Measurements from ENCODE around the gene MRI1. TPM values are rescaled to one million over a fixed set of nuclear protein-coding genes. Genes with fewer than 3 reads are reported as not detected.
A peak's percentile ranks its signal among the peaks of the same experiment; 100 is the strongest.

MRI1 gene
- total and polyA plus RNA-seq, 4 donors, result 16.3 to 50.0 (median 17.7) TPM

- Histone ChIP-seq H3K4me3 (ENCODE audit: low read depth in 1 of 3, low read length in 3 of 3) (no peak overlapping the region), H3K27ac (ENCODE audit: low read depth in 1 of 2, low read length in 2 of 2) (no peak overlapping the region), H3K9me3 (ENCODE audit: control insufficient read depth in 4 of 4, low read length in 3 of 4) (no peaks in the 10 kb centered on the region), H3K4me1 (ENCODE audit: control insufficient read depth in 4 of 4, insufficient read depth in 4 of 4, low read length in 3 of 4) (peaks cover 3 to 10% (median 6%) of the 10 kb centered on the region in 4 donors), H3K36me3 (ENCODE audit: control insufficient read depth in 4 of 4, insufficient read depth in 3 of 4, low read depth in 1 of 4, low read length in 3 of 4) (no peaks in the 10 kb centered on the region), H3K9ac (ENCODE audit: low read depth in 1 of 2, low read length in 2 of 2) (no peak overlapping the region), H3K27me3 (ENCODE audit: control insufficient read depth in 4 of 4, insufficient read depth in 4 of 4, low read length in 3 of 4) (no peaks in the 10 kb centered on the region)
- DNase-seq (ENCODE audit: low spot score), result no peak
- no peak for TF ChIP-seq YY1 (IDR thresholded peaks at IDR 0.05)
- TF ChIP-seq FOXA2 (IDR thresholded peaks at IDR 0.05), result no peak
- TF ChIP-seq ZBTB33 (IDR thresholded peaks at IDR 0.05), result no peak
- TF ChIP-seq RXRA (IDR thresholded peaks at IDR 0.05), result no peak
- TF ChIP-seq HNF4G (IDR thresholded peaks at IDR 0.05), result no peak
These were observed 20.1 kb upstream of the MRI1 start for GRCh38 chr19:13744174-13744573.

GRCh38 chr19:13747098-13747453, 17.2 kb upstream of the MRI1 start:
- Histone ChIP-seq H3K36me3 (ENCODE audit: control insufficient read depth in 4 of 4, insufficient read depth in 3 of 4, low read depth in 1 of 4, low read length in 3 of 4) (peaks cover 0 to 6% (median 0%) of the 10 kb centered on the region in 4 donors), H3K9me3 (ENCODE audit: control insufficient read depth in 4 of 4, low read length in 3 of 4) (no peaks in the 10 kb centered on the region), H3K9ac (ENCODE audit: low read depth in 1 of 2, low read length in 2 of 2) (no peak overlapping the region), H3K27ac (ENCODE audit: low read depth in 1 of 2, low read length in 2 of 2) (peak overlapping the region in 1 of 2 donors; percentile 64), H3K27me3 (ENCODE audit: control insufficient read depth in 4 of 4, insufficient read depth in 4 of 4, low read length in 3 of 4) (no peaks in the 10 kb centered on the region), H3K4me3 (ENCODE audit: low read depth in 1 of 3, low read length in 3 of 3) (peak overlapping the region in 2 of 3 donors; percentile 83 to 97), H3K4me1 (ENCODE audit: control insufficient read depth in 4 of 4, insufficient read depth in 4 of 4, low read length in 3 of 4) (peaks cover 3 to 10% (median 6%) of the 10 kb centered on the region in 4 donors)
- WGBS, result 92% methylated on average over 8 of the region's 8 CpGs
- DNase-seq (ENCODE audit: low spot score), result no peak
- TF ChIP-seq RXRA (IDR thresholded peaks at IDR 0.05), result no peak
- no peak for TF ChIP-seq TAF1 (conservative IDR thresholded peaks at IDR 0.05)
- TF ChIP-seq MAX (IDR thresholded peaks at IDR 0.05), result no peak
- TF ChIP-seq RAD21 (IDR thresholded peaks at IDR 0.05), result no peak
- no peak for TF ChIP-seq NR2F2 (IDR thresholded peaks at IDR 0.05)
- TF ChIP-seq CTCF (IDR thresholded peaks at IDR 0.05; ENCODE audit: low read depth, low read length, missing input control), result no peak
- no peak for TF ChIP-seq ZBTB33 (IDR thresholded peaks at IDR 0.05)
- TF ChIP-seq REST (IDR thresholded peaks at IDR 0.05), result no peak
- TF ChIP-seq HNF4A (conservative IDR thresholded peaks at IDR 0.05), result no peak
- no peak for TF ChIP-seq SP1 (IDR thresholded peaks at IDR 0.05)

All from liver (tissue), 9 donors.